Breast epithelium (tissue), 3 donors: ENCODE results near the gene TRIO.

Experiments
- POLR2A ChIP-seq: fragments of 450-650 bp; IDR thresholded peaks from one replicate; pipeline ENCODE4 v1.6.1; 2016; ENCODE audit warnings: antibody characterized with exemption, mild to moderate bottlenecking, moderate library complexity
- POLR2AphosphoS5 ChIP-seq, 3 donors: sonication (generic); formaldehyde crosslinking; IDR thresholded peaks; one replicate each; pipeline ENCODE4 v1.6.1; 2017; ENCODE audit warnings: antibody characterized with exemption in 3 of 3
- TF ChIP-seq, protein P1 (sequence below), 3 donors: fragments of 450-650 bp; IDR thresholded peaks; one replicate each; pipeline ENCODE4 v1.5.1; 2016 to 2017; ENCODE audit warnings: antibody characterized with exemption in 3 of 3, mild to moderate bottlenecking in 3 of 3, moderate library complexity in 3 of 3

DNA sequence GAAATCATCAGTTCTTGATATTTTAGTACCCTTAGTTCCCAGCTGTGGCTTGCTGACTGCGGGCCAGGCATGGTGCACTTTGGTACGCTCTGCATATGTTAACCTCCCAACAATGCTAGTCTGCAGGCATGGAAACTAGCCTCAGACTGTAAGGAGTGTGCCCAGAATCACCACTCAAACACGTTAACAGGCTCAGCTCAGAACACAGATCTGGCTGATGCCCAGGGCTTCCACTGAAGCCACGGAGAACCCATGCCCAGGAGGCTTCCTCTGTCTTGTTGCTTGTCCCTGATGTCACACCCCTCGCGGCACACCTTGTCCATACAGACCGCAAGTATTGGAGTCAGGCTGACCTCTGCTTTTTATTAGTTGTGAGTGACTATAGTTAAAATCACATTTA, 251.2 kb downstream of the TRIO start:
- TF ChIP-seq, protein P1, sequence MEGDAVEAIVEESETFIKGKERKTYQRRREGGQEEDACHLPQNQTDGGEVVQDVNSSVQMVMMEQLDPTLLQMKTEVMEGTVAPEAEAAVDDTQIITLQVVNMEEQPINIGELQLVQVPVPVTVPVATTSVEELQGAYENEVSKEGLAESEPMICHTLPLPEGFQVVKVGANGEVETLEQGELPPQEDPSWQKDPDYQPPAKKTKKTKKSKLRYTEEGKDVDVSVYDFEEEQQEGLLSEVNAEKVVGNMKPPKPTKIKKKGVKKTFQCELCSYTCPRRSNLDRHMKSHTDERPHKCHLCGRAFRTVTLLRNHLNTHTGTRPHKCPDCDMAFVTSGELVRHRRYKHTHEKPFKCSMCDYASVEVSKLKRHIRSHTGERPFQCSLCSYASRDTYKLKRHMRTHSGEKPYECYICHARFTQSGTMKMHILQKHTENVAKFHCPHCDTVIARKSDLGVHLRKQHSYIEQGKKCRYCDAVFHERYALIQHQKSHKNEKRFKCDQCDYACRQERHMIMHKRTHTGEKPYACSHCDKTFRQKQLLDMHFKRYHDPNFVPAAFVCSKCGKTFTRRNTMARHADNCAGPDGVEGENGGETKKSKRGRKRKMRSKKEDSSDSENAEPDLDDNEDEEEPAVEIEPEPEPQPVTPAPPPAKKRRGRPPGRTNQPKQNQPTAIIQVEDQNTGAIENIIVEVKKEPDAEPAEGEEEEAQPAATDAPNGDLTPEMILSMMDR (IDR thresholded peaks at IDR 0.05): no peak
- TF ChIP-seq POLR2AphosphoS5 (IDR thresholded peaks at IDR 0.05) (no peak), POLR2A (no peak)
